ENCODE measurements around the gene MRPL36.

- TF ChIP-seq CTCF (IDR thresholded peaks at IDR 0.05; ENCODE audit: insufficient read depth, low read length) (no peak), POLR2AphosphoS5 (IDR thresholded peaks at IDR 0.05; ENCODE audit: low read depth) (no peak), SPI1 (IDR thresholded peaks at IDR 0.05; ENCODE audit: borderline replicate concordance, low read depth) (no peak), REST (IDR thresholded peaks at IDR 0.05; ENCODE audit: insufficient replicate concordance, low read depth) (no peak), GABPA (IDR thresholded peaks at IDR 0.05; ENCODE audit: low read depth) (no peak)
Observed at GRCh38 chr5:1838013-1838412, 38.4 kb upstream of the MRPL36 start.

Data from HL-60 (cell line).